WTC11 (cell line): ENCODE measurements around the gene ARHGAP18. TPM values are rescaled to one million over a fixed set of nuclear protein-coding genes. Genes with fewer than 3 reads are reported as not detected.

Source experiments
- ATAC-seq: fragments of 200-7000 bp; cut with Tn5 transposase; 2 replicates; pipeline ENCODE4 v1.10.0; 2021; ENCODE audit warnings: mild to moderate bottlenecking, moderate library complexity
- CTCF ChIA-PET: fragments of 300-600 bp; sonication (Branson Sonifier 250); formaldehyde crosslinking; loops from one replicate; lab custom pipeline; 2021; ENCODE audit warnings: antibody characterized with exemption; lab: Charles Lee
- POLR2A ChIA-PET: fragments of 350-600 bp; sonication (Branson Sonifier 250); formaldehyde crosslinking; loops from one replicate; lab custom pipeline; 2021; ENCODE audit warnings: antibody characterized with exemption; lab: Charles Lee
- DNase-seq: peaks from one replicate; pipeline ENCODE4 v3.0.0; 2021; ENCODE audit warnings: low spot score
- H3K27ac Mint-ChIP-seq: 2 replicates; pipeline ENCODE4 v1.8.0; 2021; ENCODE audit warnings: mixed read lengths
- H3K27me3 Mint-ChIP-seq: 2 replicates; pipeline ENCODE4 v1.8.0; 2021; ENCODE audit warnings: low read depth, mild to moderate bottlenecking, moderate library complexity, mixed read lengths
- H3K36me3 Mint-ChIP-seq: 2 replicates; pipeline ENCODE4 v1.8.0; 2021; ENCODE audit warnings: mixed read lengths
- H3K4me1 Mint-ChIP-seq: 2 replicates; pipeline ENCODE4 v1.8.0; 2022; ENCODE audit warnings: mixed read lengths
- H3K4me3 Mint-ChIP-seq: 2 replicates; pipeline ENCODE4 v1.8.0; 2021; ENCODE audit warnings: mild to moderate bottlenecking, moderate library complexity, mixed read lengths
- H3K9me3 Mint-ChIP-seq: 2 replicates; pipeline ENCODE4 v1.8.0; 2021; ENCODE audit warnings: mixed read lengths
- ETV6 ChIP-seq: sonication (generic); formaldehyde crosslinking; IDR thresholded peaks from 2 replicates; pipeline ENCODE4 v1.8.1; 2022; ENCODE audit warnings: mild to moderate bottlenecking, missing genetic modification reagents
- NR1H2 ChIP-seq: sonication (generic); formaldehyde crosslinking; IDR thresholded peaks from 2 replicates; pipeline ENCODE4 v1.9.0; 2021; ENCODE audit warnings: mild to moderate bottlenecking, moderate library complexity, missing genetic modification reagents
- PRRX2 ChIP-seq: fragments of 250-450 bp; sonication (Bioruptor Pico); IDR thresholded peaks from 2 replicates; pipeline ENCODE4 v1.8.0; 2021; ENCODE audit warnings: mild to moderate bottlenecking
- SMAD4 ChIP-seq: sonication (generic); formaldehyde crosslinking; IDR thresholded peaks from 2 replicates; pipeline ENCODE4 v1.8.0; 2022; ENCODE audit warnings: mild to moderate bottlenecking, missing genetic modification reagents
- SP1 ChIP-seq: sonication (generic); formaldehyde crosslinking; conservative IDR thresholded peaks from 2 replicates; pipeline ENCODE4 v1.8.1; 2022; ENCODE audit warnings: missing genetic modification reagents
- TP53 ChIP-seq: sonication (generic); formaldehyde crosslinking; IDR thresholded peaks from 2 replicates; pipeline ENCODE4 v1.8.1; 2023; ENCODE audit warnings: mild to moderate bottlenecking, missing genetic modification reagents
- USF1 ChIP-seq: sonication (generic); formaldehyde crosslinking; IDR thresholded peaks from 2 replicates; pipeline ENCODE4 v1.8.0; 2022; ENCODE audit warnings: mild to moderate bottlenecking, missing genetic modification reagents
- USF2 ChIP-seq: sonication (generic); formaldehyde crosslinking; IDR thresholded peaks from 2 replicates; pipeline ENCODE4 v1.8.1; 2023; ENCODE audit warnings: mild to moderate bottlenecking, missing genetic modification reagents, moderate library complexity
- ZNF138 ChIP-seq: sonication (generic); formaldehyde crosslinking; conservative IDR thresholded peaks from 2 replicates; pipeline ENCODE4 v1.8.1; 2022; ENCODE audit warnings: mild to moderate bottlenecking, moderate library complexity, missing genetic modification reagents
- ZNF219 ChIP-seq: sonication (generic); formaldehyde crosslinking; IDR thresholded peaks from 2 replicates; pipeline ENCODE4 v1.8.0; 2023; ENCODE audit warnings: missing genetic modification reagents, mild to moderate bottlenecking, borderline replicate concordance
- ZNF263 ChIP-seq: sonication (generic); formaldehyde crosslinking; IDR thresholded peaks from 2 replicates; pipeline ENCODE4 v1.8.1; 2022; ENCODE audit warnings: low read depth, mild to moderate bottlenecking, moderate library complexity, missing genetic modification reagents
- ZNF423 ChIP-seq: fragments of 250-450 bp; sonication (Bioruptor Pico); IDR thresholded peaks from 2 replicates; pipeline ENCODE4 v2.1.2; 2022; ENCODE audit warnings: mild to moderate bottlenecking, moderate library complexity
- ZNF532 ChIP-seq: fragments of 250-450 bp; sonication (Bioruptor Pico); IDR thresholded peaks from 2 replicates; pipeline ENCODE4 v1.9.0; 2021; ENCODE audit warnings: mild to moderate bottlenecking, borderline replicate concordance
- total RNA-seq: library from RNA; stranded (reverse); gene quantifications from 3 replicates; pipeline ENCODE4 v1.2.3, GENCODE V29; 2021
- TF ChIP-seq, protein P1 (sequence below): sonication (generic); formaldehyde crosslinking; IDR thresholded peaks from 2 replicates; pipeline ENCODE4 v1.8.0; 2023; ENCODE audit warnings: missing genetic modification reagents
- TF ChIP-seq, protein P2 (sequence below): fragments of 250-450 bp; sonication (Bioruptor Pico); IDR thresholded peaks from 2 replicates; pipeline ENCODE4 v1.9.0; 2021; ENCODE audit warnings: mild to moderate bottlenecking
- TF ChIP-seq, protein P3 (sequence below): sonication (generic); formaldehyde crosslinking; IDR thresholded peaks from 2 replicates; pipeline ENCODE4 v1.8.0; 2023; ENCODE audit warnings: mild to moderate bottlenecking, missing genetic modification reagents
- TF ChIP-seq, protein P4 (sequence below): sonication (generic); formaldehyde crosslinking; IDR thresholded peaks from 2 replicates; pipeline ENCODE4 v1.8.1; 2022; ENCODE audit warnings: missing genetic modification reagents, borderline replicate concordance

ARHGAP18 gene
- total RNA-seq, 1 experiment from 2014 or later, result 4.6 TPM

DNA sequence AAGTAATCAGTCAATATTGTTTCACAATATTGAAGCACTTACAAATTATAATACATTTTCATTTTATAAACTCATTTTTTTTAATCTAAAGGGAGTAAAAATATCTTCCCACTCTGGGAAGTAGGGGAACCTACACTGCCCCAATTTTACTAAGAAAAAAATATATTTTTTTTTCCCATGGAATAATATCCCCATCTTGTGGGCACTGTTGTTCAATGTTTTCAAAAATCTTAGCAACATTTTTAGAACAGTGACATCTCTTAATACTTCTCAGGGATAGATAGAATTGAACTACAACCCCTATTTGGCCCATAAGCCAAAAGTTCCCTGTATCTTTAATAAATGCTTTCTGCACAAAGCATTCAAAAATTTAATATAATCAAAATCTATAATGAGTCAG, 42.9 kb downstream of the ARHGAP18 start (continued):
- TF ChIP-seq, protein P1, sequence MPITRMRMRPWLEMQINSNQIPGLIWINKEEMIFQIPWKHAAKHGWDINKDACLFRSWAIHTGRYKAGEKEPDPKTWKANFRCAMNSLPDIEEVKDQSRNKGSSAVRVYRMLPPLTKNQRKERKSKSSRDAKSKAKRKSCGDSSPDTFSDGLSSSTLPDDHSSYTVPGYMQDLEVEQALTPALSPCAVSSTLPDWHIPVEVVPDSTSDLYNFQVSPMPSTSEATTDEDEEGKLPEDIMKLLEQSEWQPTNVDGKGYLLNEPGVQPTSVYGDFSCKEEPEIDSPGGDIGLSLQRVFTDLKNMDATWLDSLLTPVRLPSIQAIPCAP, result no peak
- TF ChIP-seq ETV6, result no peak

- ATAC-seq (no peak), DNase-seq (no peak)
- H3K4me3 Mint-ChIP-seq, result no peak overlapping the region
- ChIA-PET POLR2A (no interaction called here), CTCF (no interaction called here)
- H3K27ac Mint-ChIP-seq, result no peak overlapping the region
- no peaks in the 10 kb centered on the region for H3K36me3 Mint-ChIP-seq
- peaks cover 32% of the 10 kb centered on the region for H3K4me1 Mint-ChIP-seq
- TF ChIP-seq ZNF219 (CRISPR knock-in tag) (no peak), SMAD4 (CRISPR knock-in tag) (no peak), ZNF263 (no peak), ZNF138 (CRISPR knock-in tag) (no peak), NR1H2 (CRISPR knock-in tag) (no peak), SP1 (CRISPR knock-in tag) (no peak), USF2 (no peak), TP53 (CRISPR knock-in tag) (no peak), ZNF423 (no peak), ZNF532 (no peak), PRRX2 (no peak), ETV6 (no peak), USF1 (CRISPR knock-in tag) (no peak)
- TF ChIP-seq, protein P2, sequence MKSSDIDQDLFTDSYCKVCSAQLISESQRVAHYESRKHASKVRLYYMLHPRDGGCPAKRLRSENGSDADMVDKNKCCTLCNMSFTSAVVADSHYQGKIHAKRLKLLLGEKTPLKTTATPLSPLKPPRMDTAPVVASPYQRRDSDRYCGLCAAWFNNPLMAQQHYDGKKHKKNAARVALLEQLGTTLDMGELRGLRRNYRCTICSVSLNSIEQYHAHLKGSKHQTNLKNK, result no peak
- TF ChIP-seq, protein P3, sequence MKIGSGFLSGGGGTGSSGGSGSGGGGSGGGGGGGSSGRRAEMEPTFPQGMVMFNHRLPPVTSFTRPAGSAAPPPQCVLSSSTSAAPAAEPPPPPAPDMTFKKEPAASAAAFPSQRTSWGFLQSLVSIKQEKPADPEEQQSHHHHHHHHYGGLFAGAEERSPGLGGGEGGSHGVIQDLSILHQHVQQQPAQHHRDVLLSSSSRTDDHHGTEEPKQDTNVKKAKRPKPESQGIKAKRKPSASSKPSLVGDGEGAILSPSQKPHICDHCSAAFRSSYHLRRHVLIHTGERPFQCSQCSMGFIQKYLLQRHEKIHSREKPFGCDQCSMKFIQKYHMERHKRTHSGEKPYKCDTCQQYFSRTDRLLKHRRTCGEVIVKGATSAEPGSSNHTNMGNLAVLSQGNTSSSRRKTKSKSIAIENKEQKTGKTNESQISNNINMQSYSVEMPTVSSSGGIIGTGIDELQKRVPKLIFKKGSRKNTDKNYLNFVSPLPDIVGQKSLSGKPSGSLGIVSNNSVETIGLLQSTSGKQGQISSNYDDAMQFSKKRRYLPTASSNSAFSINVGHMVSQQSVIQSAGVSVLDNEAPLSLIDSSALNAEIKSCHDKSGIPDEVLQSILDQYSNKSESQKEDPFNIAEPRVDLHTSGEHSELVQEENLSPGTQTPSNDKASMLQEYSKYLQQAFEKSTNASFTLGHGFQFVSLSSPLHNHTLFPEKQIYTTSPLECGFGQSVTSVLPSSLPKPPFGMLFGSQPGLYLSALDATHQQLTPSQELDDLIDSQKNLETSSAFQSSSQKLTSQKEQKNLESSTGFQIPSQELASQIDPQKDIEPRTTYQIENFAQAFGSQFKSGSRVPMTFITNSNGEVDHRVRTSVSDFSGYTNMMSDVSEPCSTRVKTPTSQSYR (CRISPR knock-in tag), result no peak
- TF ChIP-seq, protein P1, result no peak
- TF ChIP-seq, protein P4, sequence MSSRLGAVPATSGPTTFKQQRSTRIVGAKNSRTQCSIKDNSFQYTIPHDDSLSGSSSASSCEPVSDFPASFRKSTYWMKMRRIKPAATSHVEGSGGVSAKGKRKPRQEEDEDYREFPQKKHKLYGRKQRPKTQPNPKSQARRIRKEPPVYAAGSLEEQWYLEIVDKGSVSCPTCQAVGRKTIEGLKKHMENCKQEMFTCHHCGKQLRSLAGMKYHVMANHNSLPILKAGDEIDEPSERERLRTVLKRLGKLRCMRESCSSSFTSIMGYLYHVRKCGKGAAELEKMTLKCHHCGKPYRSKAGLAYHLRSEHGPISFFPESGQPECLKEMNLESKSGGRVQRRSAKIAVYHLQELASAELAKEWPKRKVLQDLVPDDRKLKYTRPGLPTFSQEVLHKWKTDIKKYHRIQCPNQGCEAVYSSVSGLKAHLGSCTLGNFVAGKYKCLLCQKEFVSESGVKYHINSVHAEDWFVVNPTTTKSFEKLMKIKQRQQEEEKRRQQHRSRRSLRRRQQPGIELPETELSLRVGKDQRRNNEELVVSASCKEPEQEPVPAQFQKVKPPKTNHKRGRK (CRISPR knock-in tag), result no peak
- no peaks in the 10 kb centered on the region for H3K27me3 Mint-ChIP-seq
- H3K9me3 Mint-ChIP-seq, result no peaks in the 10 kb centered on the region
Measured at GRCh38 chr6:129665555-129665954, 44.4 kb downstream of the ARHGAP18 start.
